Measurements from ENCODE around the gene MRGPRX1. TPM values are rescaled to one million over a fixed set of nuclear protein-coding genes. Genes with fewer than 3 reads are reported as not detected.
"Not testable (repeated sequence)": the region's sequence is repeated elsewhere in the genome, so short reads cannot be mapped to it uniquely, and the experiment has no call there.

Gene MRGPRX1
- polyA plus RNA-seq, 1 donor (not counting 4 experiments of a cell fraction or from before 2014, with no cell fraction given) = not detected

GRCh38 chr11:18912883-18913282 lies 26.3 kb downstream of the MRGPRX1 start:
- no peak for DNase-seq (ENCODE audit: low read depth, low spot score)
- Histone ChIP-seq H3K9me1 (ENCODE audit: control insufficient read depth, extremely low read depth, insufficient read depth, low read length) (no peaks in the 10 kb centered on the region), H3K4me3 (ENCODE audit: control insufficient read depth in 2 of 3, extremely low read depth in 1 of 3, insufficient read depth in 2 of 3, low read depth in 1 of 3, low read length in 3 of 3) (no peak overlapping the region), H3K4me1 (ENCODE audit: control insufficient read depth, extremely low read depth, insufficient read depth, low read length) (no peaks in the 10 kb centered on the region), H3K9me3 (ENCODE audit: control insufficient read depth, low read depth, low read length) (no peaks in the 10 kb centered on the region), H3K36me3 (ENCODE audit: control insufficient read depth in 2 of 2, extremely low read depth in 1 of 2, insufficient read depth in 2 of 2, low read length in 2 of 2) (no peaks in the 10 kb centered on the region), H3K9ac (ENCODE audit: control insufficient read depth, extremely low read depth, insufficient read depth, low read length) (no peak overlapping the region), H3K27ac (ENCODE audit: control insufficient read depth, insufficient read depth, low read length) (no peak overlapping the region), H3K4me2 (ENCODE audit: control insufficient read depth, extremely low read depth, insufficient read depth, low read depth, low read length) (no peak overlapping the region), H3K79me2 (ENCODE audit: control insufficient read depth, insufficient read depth, low read length) (no peaks in the 10 kb centered on the region), H3K27me3 (ENCODE audit: control insufficient read depth, extremely low read depth, insufficient read depth, low read length) (peaks cover 20% of the 10 kb centered on the region), H2AFZ (ENCODE audit: control insufficient read depth, low read length) (no peak overlapping the region), H4K20me1 (ENCODE audit: control insufficient read depth, extremely low read depth, insufficient read depth, low read length) (no peaks in the 10 kb centered on the region)
- dilution Hi-C loops (cut with MboI; ENCODE audit: extremely low pct_ligation_motif_present, low sequenced_read_pairs) = no loop called here
- no peak for TF ChIP-seq EZH2 (IDR thresholded peaks at IDR 0.05; ENCODE audit: low read length)
- TF ChIP-seq CTCF (optimal IDR thresholded peaks at IDR 0.05 in 1 of 3, IDR thresholded peaks at IDR 0.05 in 1 of 3, conservative IDR thresholded peaks at IDR 0.05 in 1 of 3; ENCODE audit: extremely low read depth in 1 of 3, insufficient read depth in 2 of 3, low read length in 3 of 3) = no peak
- FAIRE-seq = no peak

- DNase-seq (ENCODE audit: low read depth, low spot score) = no peak
- H2AFZ ChIP-seq (ENCODE audit: control insufficient read depth, low read length) = no peak overlapping the region
- no peaks in the 10 kb centered on the region for H3K9me1 ChIP-seq (ENCODE audit: control insufficient read depth, extremely low read depth, insufficient read depth, low read length)
- no peak for FAIRE-seq
- H3K36me3 ChIP-seq (ENCODE audit: control insufficient read depth in 2 of 2, extremely low read depth in 1 of 2, insufficient read depth in 2 of 2, low read length in 2 of 2) = no peaks in the 10 kb centered on the region
- H3K27ac ChIP-seq (ENCODE audit: control insufficient read depth, insufficient read depth, low read length) = no peak overlapping the region
- dilution Hi-C loops (cut with MboI; ENCODE audit: extremely low pct_ligation_motif_present, low sequenced_read_pairs) = no loop called here
- H3K4me1 ChIP-seq (ENCODE audit: control insufficient read depth, extremely low read depth, insufficient read depth, low read length) = no peaks in the 10 kb centered on the region
- no peak overlapping the region for H3K9ac ChIP-seq (ENCODE audit: control insufficient read depth, extremely low read depth, insufficient read depth, low read length)
- no peaks in the 10 kb centered on the region for H4K20me1 ChIP-seq (ENCODE audit: control insufficient read depth, extremely low read depth, insufficient read depth, low read length)
- no peaks in the 10 kb centered on the region for H3K27me3 ChIP-seq (ENCODE audit: control insufficient read depth, extremely low read depth, insufficient read depth, low read length)
- no peak for TF ChIP-seq CTCF (optimal IDR thresholded peaks at IDR 0.05 in 1 of 3, IDR thresholded peaks at IDR 0.05 in 1 of 3, conservative IDR thresholded peaks at IDR 0.05 in 1 of 3; ENCODE audit: extremely low read depth in 1 of 3, insufficient read depth in 2 of 3, low read length in 3 of 3)
- no peak for TF ChIP-seq EZH2 (IDR thresholded peaks at IDR 0.05; ENCODE audit: low read length)
- H3K4me3 ChIP-seq (ENCODE audit: control insufficient read depth in 2 of 3, extremely low read depth in 1 of 3, insufficient read depth in 2 of 3, low read depth in 1 of 3, low read length in 3 of 3) = no peak overlapping the region
- H3K9me3 ChIP-seq (ENCODE audit: control insufficient read depth, low read depth, low read length) = no peaks in the 10 kb centered on the region
- no peaks in the 10 kb centered on the region for H3K79me2 ChIP-seq (ENCODE audit: control insufficient read depth, insufficient read depth, low read length)
- H3K4me2 ChIP-seq (ENCODE audit: control insufficient read depth, extremely low read depth, insufficient read depth, low read depth, low read length) = no peak overlapping the region
Observed at GRCh38 chr11:18907391-18907790, 31.8 kb downstream of the MRGPRX1 start.

GRCh38 chr11:18900637-18901036 lies 38.6 kb downstream of the MRGPRX1 start:
- Histone ChIP-seq H3K4me1 (ENCODE audit: control insufficient read depth, extremely low read depth, insufficient read depth, low read length) (peaks cover 13% of the 10 kb centered on the region), H3K4me2 (ENCODE audit: control insufficient read depth, extremely low read depth, insufficient read depth, low read depth, low read length) (peak overlapping the region; percentile 76), H3K4me3 (ENCODE audit: control insufficient read depth in 2 of 3, extremely low read depth in 1 of 3, insufficient read depth in 2 of 3, low read depth in 1 of 3, low read length in 3 of 3) (peak overlapping the region in 1 of 3 experiments; percentile 18), H3K27ac (ENCODE audit: control insufficient read depth, insufficient read depth, low read length) (peak overlapping the region; percentile 36), H2AFZ (ENCODE audit: control insufficient read depth, low read length) (peak overlapping the region; percentile 80)
- H3K36me3 ChIP-seq (ENCODE audit: control insufficient read depth in 2 of 2, extremely low read depth in 1 of 2, insufficient read depth in 2 of 2, low read length in 2 of 2); H4K20me1 ChIP-seq (ENCODE audit: control insufficient read depth, extremely low read depth, insufficient read depth, low read length); FAIRE-seq; H3K9me1 ChIP-seq (ENCODE audit: control insufficient read depth, extremely low read depth, insufficient read depth, low read length); H3K9ac ChIP-seq (ENCODE audit: control insufficient read depth, extremely low read depth, insufficient read depth, low read length); H3K27me3 ChIP-seq (ENCODE audit: control insufficient read depth, extremely low read depth, insufficient read depth, low read length); DNase-seq (ENCODE audit: low read depth, low spot score); H3K79me2 ChIP-seq (ENCODE audit: control insufficient read depth, insufficient read depth, low read length); dilution Hi-C loops (cut with MboI; ENCODE audit: extremely low pct_ligation_motif_present, low sequenced_read_pairs); H3K9me3 ChIP-seq (ENCODE audit: control insufficient read depth, low read depth, low read length): not testable (repeated sequence)

GRCh38 chr11:18900151-18900611 lies 39.0 kb downstream of the MRGPRX1 start:
- Histone ChIP-seq H3K27ac (ENCODE audit: control insufficient read depth, insufficient read depth, low read length) (peak overlapping the region; percentile 36), H3K4me2 (ENCODE audit: control insufficient read depth, extremely low read depth, insufficient read depth, low read depth, low read length) (peak overlapping the region; percentile 76), H3K4me1 (ENCODE audit: control insufficient read depth, extremely low read depth, insufficient read depth, low read length) (peaks cover 13% of the 10 kb centered on the region), H3K4me3 (ENCODE audit: control insufficient read depth in 2 of 3, extremely low read depth in 1 of 3, insufficient read depth in 2 of 3, low read depth in 1 of 3, low read length in 3 of 3) (peak overlapping the region in 1 of 3 experiments; percentile 18), H2AFZ (ENCODE audit: control insufficient read depth, low read length) (peak overlapping the region; percentile 80)
- dilution Hi-C loops (cut with MboI; ENCODE audit: extremely low pct_ligation_motif_present, low sequenced_read_pairs); H4K20me1 ChIP-seq (ENCODE audit: control insufficient read depth, extremely low read depth, insufficient read depth, low read length); H3K36me3 ChIP-seq (ENCODE audit: control insufficient read depth in 2 of 2, extremely low read depth in 1 of 2, insufficient read depth in 2 of 2, low read length in 2 of 2); H3K79me2 ChIP-seq (ENCODE audit: control insufficient read depth, insufficient read depth, low read length); FAIRE-seq; H3K9me1 ChIP-seq (ENCODE audit: control insufficient read depth, extremely low read depth, insufficient read depth, low read length); H3K27me3 ChIP-seq (ENCODE audit: control insufficient read depth, extremely low read depth, insufficient read depth, low read length); H3K9me3 ChIP-seq (ENCODE audit: control insufficient read depth, low read depth, low read length); DNase-seq (ENCODE audit: low read depth, low spot score); H3K9ac ChIP-seq (ENCODE audit: control insufficient read depth, extremely low read depth, insufficient read depth, low read length): not testable (repeated sequence)

Measured in keratinocyte (primary cell).